WTC11 (cell line): Measurements from ENCODE around the gene C20orf141. TPM values are rescaled to one million over a fixed set of nuclear protein-coding genes. Genes with fewer than 3 reads are reported as not detected.

Experiments
- ATAC-seq: fragments of 200-7000 bp; cut with Tn5 transposase; 2 replicates; pipeline ENCODE4 v1.10.0; 2021; ENCODE audit warnings: mild to moderate bottlenecking, moderate library complexity
- CTCF ChIA-PET: fragments of 300-600 bp; sonication (Branson Sonifier 250); formaldehyde crosslinking; loops from one replicate; lab custom pipeline; 2021; ENCODE audit warnings: antibody characterized with exemption; lab: Charles Lee
- POLR2A ChIA-PET: fragments of 350-600 bp; sonication (Branson Sonifier 250); formaldehyde crosslinking; loops from one replicate; lab custom pipeline; 2021; ENCODE audit warnings: antibody characterized with exemption; lab: Charles Lee
- DNase-seq: peaks from one replicate; pipeline ENCODE4 v3.0.0; 2021; ENCODE audit warnings: low spot score
- H3K27ac Mint-ChIP-seq: 2 replicates; pipeline ENCODE4 v1.8.0; 2021; ENCODE audit warnings: mixed read lengths
- H3K27me3 Mint-ChIP-seq: 2 replicates; pipeline ENCODE4 v1.8.0; 2021; ENCODE audit warnings: low read depth, mild to moderate bottlenecking, moderate library complexity, mixed read lengths
- H3K36me3 Mint-ChIP-seq: 2 replicates; pipeline ENCODE4 v1.8.0; 2021; ENCODE audit warnings: mixed read lengths
- H3K4me1 Mint-ChIP-seq: 2 replicates; pipeline ENCODE4 v1.8.0; 2022; ENCODE audit warnings: mixed read lengths
- H3K4me3 Mint-ChIP-seq: 2 replicates; pipeline ENCODE4 v1.8.0; 2021; ENCODE audit warnings: mild to moderate bottlenecking, moderate library complexity, mixed read lengths
- H3K9me3 Mint-ChIP-seq: 2 replicates; pipeline ENCODE4 v1.8.0; 2021; ENCODE audit warnings: mixed read lengths
- EMX1 ChIP-seq: fragments of 250-450 bp; sonication (Bioruptor Pico); IDR thresholded peaks from 2 replicates; pipeline ENCODE4 v1.8.0; 2021; ENCODE audit warnings: mild to moderate bottlenecking
- NFATC4 ChIP-seq: fragments of 250-450 bp; sonication (Bioruptor Pico); IDR thresholded peaks from 2 replicates; pipeline ENCODE4 v1.9.0; 2021; ENCODE audit warnings: mild to moderate bottlenecking
- NR2C2 ChIP-seq: sonication (generic); formaldehyde crosslinking; IDR thresholded peaks from 2 replicates; pipeline ENCODE4 v1.8.0; 2022; ENCODE audit warnings: mild to moderate bottlenecking, missing genetic modification reagents
- SMAD4 ChIP-seq: sonication (generic); formaldehyde crosslinking; IDR thresholded peaks from 2 replicates; pipeline ENCODE4 v1.8.0; 2022; ENCODE audit warnings: mild to moderate bottlenecking, missing genetic modification reagents
- ZNF121 ChIP-seq: sonication (generic); formaldehyde crosslinking; IDR thresholded peaks from 2 replicates; pipeline ENCODE4 v1.8.0; 2023; ENCODE audit warnings: missing genetic modification reagents
- ZNF138 ChIP-seq: sonication (generic); formaldehyde crosslinking; conservative IDR thresholded peaks from 2 replicates; pipeline ENCODE4 v1.8.1; 2022; ENCODE audit warnings: mild to moderate bottlenecking, moderate library complexity, missing genetic modification reagents
- ZNF416 ChIP-seq: fragments of 250-450 bp; sonication (Bioruptor Pico); IDR thresholded peaks from 2 replicates; pipeline ENCODE4 v1.9.0; 2021; ENCODE audit warnings: mild to moderate bottlenecking, inconsistent platforms
- ZNF671 ChIP-seq: fragments of 250-450 bp; sonication (Bioruptor Pico); IDR thresholded peaks from 2 replicates; pipeline ENCODE4 v1.8.0; 2021; ENCODE audit warnings: mild to moderate bottlenecking
- total RNA-seq: library from RNA; stranded (reverse); gene quantifications from 3 replicates; pipeline ENCODE4 v1.2.3, GENCODE V29; 2021
- TF ChIP-seq, protein P1 (sequence below): sonication (generic); formaldehyde crosslinking; IDR thresholded peaks from 2 replicates; pipeline ENCODE4 v1.8.0; 2022; ENCODE audit warnings: mild to moderate bottlenecking, missing genetic modification reagents
- TF ChIP-seq, protein P2 (sequence below): sonication (generic); formaldehyde crosslinking; IDR thresholded peaks from 2 replicates; pipeline ENCODE4 v1.8.0; 2022; ENCODE audit warnings: mild to moderate bottlenecking, missing genetic modification reagents
- TF ChIP-seq, protein P3 (sequence below): sonication (generic); formaldehyde crosslinking; IDR thresholded peaks from 2 replicates; pipeline ENCODE4 v1.8.1; 2023; ENCODE audit warnings: mild to moderate bottlenecking, missing genetic modification reagents
- TF ChIP-seq, protein P4 (sequence below): sonication (generic); formaldehyde crosslinking; IDR thresholded peaks from 2 replicates; pipeline ENCODE4 v1.8.0; 2023; ENCODE audit warnings: missing genetic modification reagents, mild to moderate bottlenecking, borderline replicate concordance
- TF ChIP-seq, protein P5 (sequence below): sonication (generic); formaldehyde crosslinking; IDR thresholded peaks from 2 replicates; pipeline ENCODE4 v1.8.0; 2022; ENCODE audit warnings: missing genetic modification reagents
- TF ChIP-seq, protein P6 (sequence below): sonication (generic); formaldehyde crosslinking; IDR thresholded peaks from 2 replicates; pipeline ENCODE4 v1.8.1; 2022; ENCODE audit warnings: low read depth, mild to moderate bottlenecking, moderate library complexity, missing genetic modification reagents, borderline replicate concordance
- TF ChIP-seq, protein P7 (sequence below): sonication (generic); formaldehyde crosslinking; IDR thresholded peaks from 2 replicates; pipeline ENCODE4 v1.8.1; 2023; ENCODE audit warnings: mild to moderate bottlenecking, missing genetic modification reagents, moderate library complexity
- TF ChIP-seq, protein P8 (sequence below): sonication (generic); formaldehyde crosslinking; IDR thresholded peaks from 2 replicates; pipeline ENCODE4 v1.8.1; 2023; ENCODE audit warnings: mild to moderate bottlenecking, missing genetic modification reagents, moderate library complexity
- TF ChIP-seq, protein P9 (sequence below): sonication (generic); formaldehyde crosslinking; IDR thresholded peaks from 2 replicates; pipeline ENCODE4 v1.8.0; 2022; ENCODE audit warnings: mild to moderate bottlenecking, missing genetic modification reagents

The C20orf141 gene
- total RNA-seq, 1 experiment from 2014 or later, result not detected

DNA sequence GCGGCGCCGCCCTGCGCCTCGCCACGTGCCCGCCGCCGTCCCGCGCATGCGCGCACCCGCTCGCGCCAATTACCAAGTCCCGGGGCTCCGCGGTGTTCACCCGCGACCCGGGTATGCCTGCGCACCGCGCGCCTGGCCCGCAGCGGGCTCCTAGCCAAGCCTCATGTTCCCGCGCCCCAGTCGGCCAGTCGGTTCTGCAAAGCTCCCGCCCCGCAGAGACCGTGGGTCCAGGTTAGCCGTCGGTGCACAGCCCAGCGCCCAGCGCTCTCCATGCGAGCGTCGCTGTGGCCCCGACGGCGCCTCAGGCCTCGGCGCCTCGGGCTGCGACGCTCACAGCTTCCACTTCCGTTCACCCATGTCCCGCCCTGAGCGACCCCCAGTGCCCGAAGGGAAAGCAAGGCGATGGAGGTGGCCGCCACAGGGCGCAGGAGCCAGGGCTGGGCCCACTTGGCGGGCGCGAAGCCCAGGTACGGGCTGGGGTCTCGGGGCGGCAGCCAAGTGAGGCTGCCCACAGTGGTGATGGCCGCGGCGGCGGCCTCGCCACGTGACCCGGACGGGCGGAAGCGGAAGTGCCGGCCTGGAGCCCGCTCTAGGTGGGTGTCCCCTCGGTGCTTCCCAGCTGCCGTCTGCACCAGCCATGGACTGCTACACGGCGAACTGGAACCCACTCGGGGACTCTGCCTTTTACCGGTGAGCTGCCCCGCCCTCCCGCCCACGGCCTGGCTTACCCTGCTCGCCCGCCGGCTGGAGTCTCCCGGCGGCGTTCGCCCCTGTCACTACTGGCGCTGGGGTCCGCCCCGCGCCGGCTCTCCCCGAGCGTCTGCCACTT lies 25.6 kb downstream of the C20orf141 start, which contains the start of the genes PCED1A and VPS16 (continued):
- TF ChIP-seq ZNF121 (CRISPR knock-in tag) (0 out of 2 replicates have a peak, but pooled peaks have one; percentile 16), NR2C2 (CRISPR knock-in tag) (no peak)
- TF ChIP-seq, protein P1, sequence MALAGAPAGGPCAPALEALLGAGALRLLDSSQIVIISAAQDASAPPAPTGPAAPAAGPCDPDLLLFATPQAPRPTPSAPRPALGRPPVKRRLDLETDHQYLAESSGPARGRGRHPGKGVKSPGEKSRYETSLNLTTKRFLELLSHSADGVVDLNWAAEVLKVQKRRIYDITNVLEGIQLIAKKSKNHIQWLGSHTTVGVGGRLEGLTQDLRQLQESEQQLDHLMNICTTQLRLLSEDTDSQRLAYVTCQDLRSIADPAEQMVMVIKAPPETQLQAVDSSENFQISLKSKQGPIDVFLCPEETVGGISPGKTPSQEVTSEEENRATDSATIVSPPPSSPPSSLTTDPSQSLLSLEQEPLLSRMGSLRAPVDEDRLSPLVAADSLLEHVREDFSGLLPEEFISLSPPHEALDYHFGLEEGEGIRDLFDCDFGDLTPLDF (CRISPR knock-in tag), result no peak
- TF ChIP-seq, protein P2, sequence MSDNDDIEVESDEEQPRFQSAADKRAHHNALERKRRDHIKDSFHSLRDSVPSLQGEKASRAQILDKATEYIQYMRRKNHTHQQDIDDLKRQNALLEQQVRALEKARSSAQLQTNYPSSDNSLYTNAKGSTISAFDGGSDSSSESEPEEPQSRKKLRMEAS (CRISPR knock-in tag), result peak; percentile 99

DNA sequence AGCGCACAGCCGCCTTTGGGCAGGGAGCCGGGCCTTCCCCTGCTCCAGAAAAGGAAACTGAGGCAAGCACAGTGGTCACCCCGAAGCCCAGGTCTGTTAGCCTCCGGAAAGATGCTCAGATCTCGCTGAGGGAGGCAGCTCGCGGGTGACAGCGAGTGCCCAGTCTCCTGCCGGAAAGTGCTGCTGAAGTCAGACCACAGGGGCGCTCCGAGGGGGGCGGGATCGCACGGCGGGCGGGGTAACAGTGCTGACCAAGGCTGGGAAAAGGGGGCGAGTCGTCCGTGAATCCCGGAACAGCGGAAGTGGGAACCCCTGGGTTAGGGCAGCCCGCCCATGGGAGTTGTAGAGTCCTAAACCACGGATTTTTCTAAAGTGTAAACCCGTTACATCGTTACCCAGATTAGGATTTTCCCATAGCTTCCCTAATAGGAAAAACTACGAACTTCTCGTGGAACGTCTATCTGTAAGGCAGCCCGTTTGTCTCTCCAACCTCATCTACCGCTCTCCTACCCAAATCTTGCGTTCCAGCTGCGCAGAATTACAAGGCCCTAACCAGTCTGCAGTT lies 26.3 kb downstream of the C20orf141 start:
- Mint-ChIP-seq H3K27ac (no peak overlapping the region), H3K27me3 (peaks cover 27% of the 10 kb centered on the region), H3K4me1 (peaks cover 8% of the 10 kb centered on the region), H3K4me3 (peak overlapping the region; percentile 75), H3K9me3 (peaks cover 5% of the 10 kb centered on the region), H3K36me3 (peaks cover 11% of the 10 kb centered on the region)
- peak; percentile 45 for ATAC-seq
- ChIA-PET CTCF (interaction anchor here (0.7 to 1.6 kb wide), 4 partner anchors 7 to 85 kb away, joined by 3 to 10 read pairs (median 4); no protein-coding TSS in a partner anchor), POLR2A (no interaction called here)
- peak; percentile 65 for DNase-seq
- no peak for TF ChIP-seq SMAD4 (CRISPR knock-in tag)
- TF ChIP-seq EMX1 (CRISPR knock-in tag), result no peak
- TF ChIP-seq, protein P3, sequence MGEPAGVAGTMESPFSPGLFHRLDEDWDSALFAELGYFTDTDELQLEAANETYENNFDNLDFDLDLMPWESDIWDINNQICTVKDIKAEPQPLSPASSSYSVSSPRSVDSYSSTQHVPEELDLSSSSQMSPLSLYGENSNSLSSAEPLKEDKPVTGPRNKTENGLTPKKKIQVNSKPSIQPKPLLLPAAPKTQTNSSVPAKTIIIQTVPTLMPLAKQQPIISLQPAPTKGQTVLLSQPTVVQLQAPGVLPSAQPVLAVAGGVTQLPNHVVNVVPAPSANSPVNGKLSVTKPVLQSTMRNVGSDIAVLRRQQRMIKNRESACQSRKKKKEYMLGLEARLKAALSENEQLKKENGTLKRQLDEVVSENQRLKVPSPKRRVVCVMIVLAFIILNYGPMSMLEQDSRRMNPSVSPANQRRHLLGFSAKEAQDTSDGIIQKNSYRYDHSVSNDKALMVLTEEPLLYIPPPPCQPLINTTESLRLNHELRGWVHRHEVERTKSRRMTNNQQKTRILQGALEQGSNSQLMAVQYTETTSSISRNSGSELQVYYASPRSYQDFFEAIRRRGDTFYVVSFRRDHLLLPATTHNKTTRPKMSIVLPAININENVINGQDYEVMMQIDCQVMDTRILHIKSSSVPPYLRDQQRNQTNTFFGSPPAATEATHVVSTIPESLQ (CRISPR knock-in tag), result no peak
- TF ChIP-seq, protein P4, sequence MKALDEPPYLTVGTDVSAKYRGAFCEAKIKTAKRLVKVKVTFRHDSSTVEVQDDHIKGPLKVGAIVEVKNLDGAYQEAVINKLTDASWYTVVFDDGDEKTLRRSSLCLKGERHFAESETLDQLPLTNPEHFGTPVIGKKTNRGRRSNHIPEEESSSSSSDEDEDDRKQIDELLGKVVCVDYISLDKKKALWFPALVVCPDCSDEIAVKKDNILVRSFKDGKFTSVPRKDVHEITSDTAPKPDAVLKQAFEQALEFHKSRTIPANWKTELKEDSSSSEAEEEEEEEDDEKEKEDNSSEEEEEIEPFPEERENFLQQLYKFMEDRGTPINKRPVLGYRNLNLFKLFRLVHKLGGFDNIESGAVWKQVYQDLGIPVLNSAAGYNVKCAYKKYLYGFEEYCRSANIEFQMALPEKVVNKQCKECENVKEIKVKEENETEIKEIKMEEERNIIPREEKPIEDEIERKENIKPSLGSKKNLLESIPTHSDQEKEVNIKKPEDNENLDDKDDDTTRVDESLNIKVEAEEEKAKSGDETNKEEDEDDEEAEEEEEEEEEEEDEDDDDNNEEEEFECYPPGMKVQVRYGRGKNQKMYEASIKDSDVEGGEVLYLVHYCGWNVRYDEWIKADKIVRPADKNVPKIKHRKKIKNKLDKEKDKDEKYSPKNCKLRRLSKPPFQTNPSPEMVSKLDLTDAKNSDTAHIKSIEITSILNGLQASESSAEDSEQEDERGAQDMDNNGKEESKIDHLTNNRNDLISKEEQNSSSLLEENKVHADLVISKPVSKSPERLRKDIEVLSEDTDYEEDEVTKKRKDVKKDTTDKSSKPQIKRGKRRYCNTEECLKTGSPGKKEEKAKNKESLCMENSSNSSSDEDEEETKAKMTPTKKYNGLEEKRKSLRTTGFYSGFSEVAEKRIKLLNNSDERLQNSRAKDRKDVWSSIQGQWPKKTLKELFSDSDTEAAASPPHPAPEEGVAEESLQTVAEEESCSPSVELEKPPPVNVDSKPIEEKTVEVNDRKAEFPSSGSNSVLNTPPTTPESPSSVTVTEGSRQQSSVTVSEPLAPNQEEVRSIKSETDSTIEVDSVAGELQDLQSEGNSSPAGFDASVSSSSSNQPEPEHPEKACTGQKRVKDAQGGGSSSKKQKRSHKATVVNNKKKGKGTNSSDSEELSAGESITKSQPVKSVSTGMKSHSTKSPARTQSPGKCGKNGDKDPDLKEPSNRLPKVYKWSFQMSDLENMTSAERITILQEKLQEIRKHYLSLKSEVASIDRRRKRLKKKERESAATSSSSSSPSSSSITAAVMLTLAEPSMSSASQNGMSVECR, result no peak
- TF ChIP-seq ZNF671 (CRISPR knock-in tag), result no peak
- TF ChIP-seq ZNF416 (CRISPR knock-in tag), result no peak
- TF ChIP-seq, protein P5, sequence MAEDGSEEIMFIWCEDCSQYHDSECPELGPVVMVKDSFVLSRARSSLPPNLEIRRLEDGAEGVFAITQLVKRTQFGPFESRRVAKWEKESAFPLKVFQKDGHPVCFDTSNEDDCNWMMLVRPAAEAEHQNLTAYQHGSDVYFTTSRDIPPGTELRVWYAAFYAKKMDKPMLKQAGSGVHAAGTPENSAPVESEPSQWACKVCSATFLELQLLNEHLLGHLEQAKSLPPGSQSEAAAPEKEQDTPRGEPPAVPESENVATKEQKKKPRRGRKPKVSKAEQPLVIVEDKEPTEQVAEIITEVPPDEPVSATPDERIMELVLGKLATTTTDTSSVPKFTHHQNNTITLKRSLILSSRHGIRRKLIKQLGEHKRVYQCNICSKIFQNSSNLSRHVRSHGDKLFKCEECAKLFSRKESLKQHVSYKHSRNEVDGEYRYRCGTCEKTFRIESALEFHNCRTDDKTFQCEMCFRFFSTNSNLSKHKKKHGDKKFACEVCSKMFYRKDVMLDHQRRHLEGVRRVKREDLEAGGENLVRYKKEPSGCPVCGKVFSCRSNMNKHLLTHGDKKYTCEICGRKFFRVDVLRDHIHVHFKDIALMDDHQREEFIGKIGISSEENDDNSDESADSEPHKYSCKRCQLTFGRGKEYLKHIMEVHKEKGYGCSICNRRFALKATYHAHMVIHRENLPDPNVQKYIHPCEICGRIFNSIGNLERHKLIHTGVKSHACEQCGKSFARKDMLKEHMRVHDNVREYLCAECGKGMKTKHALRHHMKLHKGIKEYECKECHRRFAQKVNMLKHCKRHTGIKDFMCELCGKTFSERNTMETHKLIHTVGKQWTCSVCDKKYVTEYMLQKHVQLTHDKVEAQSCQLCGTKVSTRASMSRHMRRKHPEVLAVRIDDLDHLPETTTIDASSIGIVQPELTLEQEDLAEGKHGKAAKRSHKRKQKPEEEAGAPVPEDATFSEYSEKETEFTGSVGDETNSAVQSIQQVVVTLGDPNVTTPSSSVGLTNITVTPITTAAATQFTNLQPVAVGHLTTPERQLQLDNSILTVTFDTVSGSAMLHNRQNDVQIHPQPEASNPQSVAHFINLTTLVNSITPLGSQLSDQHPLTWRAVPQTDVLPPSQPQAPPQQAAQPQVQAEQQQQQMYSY, result no peak
- TF ChIP-seq, protein P6, sequence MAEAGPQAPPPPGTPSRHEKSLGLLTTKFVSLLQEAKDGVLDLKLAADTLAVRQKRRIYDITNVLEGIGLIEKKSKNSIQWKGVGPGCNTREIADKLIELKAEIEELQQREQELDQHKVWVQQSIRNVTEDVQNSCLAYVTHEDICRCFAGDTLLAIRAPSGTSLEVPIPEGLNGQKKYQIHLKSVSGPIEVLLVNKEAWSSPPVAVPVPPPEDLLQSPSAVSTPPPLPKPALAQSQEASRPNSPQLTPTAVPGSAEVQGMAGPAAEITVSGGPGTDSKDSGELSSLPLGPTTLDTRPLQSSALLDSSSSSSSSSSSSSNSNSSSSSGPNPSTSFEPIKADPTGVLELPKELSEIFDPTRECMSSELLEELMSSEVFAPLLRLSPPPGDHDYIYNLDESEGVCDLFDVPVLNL (CRISPR knock-in tag), result no peak
- TF ChIP-seq, protein P7, sequence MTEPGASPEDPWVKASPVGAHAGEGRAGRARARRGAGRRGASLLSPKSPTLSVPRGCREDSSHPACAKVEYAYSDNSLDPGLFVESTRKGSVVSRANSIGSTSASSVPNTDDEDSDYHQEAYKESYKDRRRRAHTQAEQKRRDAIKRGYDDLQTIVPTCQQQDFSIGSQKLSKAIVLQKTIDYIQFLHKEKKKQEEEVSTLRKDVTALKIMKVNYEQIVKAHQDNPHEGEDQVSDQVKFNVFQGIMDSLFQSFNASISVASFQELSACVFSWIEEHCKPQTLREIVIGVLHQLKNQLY (CRISPR knock-in tag), result no peak
- TF ChIP-seq, protein P8, sequence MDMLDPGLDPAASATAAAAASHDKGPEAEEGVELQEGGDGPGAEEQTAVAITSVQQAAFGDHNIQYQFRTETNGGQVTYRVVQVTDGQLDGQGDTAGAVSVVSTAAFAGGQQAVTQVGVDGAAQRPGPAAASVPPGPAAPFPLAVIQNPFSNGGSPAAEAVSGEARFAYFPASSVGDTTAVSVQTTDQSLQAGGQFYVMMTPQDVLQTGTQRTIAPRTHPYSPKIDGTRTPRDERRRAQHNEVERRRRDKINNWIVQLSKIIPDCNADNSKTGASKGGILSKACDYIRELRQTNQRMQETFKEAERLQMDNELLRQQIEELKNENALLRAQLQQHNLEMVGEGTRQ (CRISPR knock-in tag), result no peak
- TF ChIP-seq NFATC4, result no peak
- TF ChIP-seq, protein P9, sequence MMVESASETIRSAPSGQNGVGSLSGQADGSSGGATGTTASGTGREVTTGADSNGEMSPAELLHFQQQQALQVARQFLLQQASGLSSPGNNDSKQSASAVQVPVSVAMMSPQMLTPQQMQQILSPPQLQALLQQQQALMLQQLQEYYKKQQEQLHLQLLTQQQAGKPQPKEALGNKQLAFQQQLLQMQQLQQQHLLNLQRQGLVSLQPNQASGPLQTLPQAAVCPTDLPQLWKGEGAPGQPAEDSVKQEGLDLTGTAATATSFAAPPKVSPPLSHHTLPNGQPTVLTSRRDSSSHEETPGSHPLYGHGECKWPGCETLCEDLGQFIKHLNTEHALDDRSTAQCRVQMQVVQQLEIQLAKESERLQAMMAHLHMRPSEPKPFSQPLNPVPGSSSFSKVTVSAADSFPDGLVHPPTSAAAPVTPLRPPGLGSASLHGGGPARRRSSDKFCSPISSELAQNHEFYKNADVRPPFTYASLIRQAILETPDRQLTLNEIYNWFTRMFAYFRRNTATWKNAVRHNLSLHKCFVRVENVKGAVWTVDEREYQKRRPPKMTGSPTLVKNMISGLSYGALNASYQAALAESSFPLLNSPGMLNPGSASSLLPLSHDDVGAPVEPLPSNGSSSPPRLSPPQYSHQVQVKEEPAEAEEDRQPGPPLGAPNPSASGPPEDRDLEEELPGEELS (CRISPR knock-in tag), result no peak
- TF ChIP-seq ZNF138, result no peak
